NCI-H1436 (cell line): Measurements from ENCODE around the gene IL22.

Experiments
- DNase-seq: peaks from one replicate; lab custom pipeline; 2025; lab: John Stamatoyannopoulos, UW

Gene IL22

DNA sequence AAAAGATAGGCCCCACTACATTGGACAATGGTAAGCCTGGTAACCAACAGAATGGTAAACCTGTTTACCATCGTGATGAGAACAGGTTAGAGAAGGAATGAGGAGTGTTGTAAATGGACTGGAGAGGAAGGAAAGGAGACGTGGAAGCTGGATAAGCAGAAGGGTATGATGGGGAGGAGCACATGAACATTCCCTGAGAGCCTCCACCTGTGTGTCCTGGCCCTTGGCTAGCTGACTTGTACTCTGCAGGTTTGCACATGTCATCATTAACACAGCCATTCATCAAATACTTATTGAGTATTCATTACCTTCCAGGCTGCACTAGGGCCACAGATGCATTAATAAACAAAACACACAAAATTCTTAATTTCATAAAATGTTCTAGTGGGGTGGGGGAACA, 23.4 kb downstream of the IL22 start:
- no peak for DNase-seq

DNA sequence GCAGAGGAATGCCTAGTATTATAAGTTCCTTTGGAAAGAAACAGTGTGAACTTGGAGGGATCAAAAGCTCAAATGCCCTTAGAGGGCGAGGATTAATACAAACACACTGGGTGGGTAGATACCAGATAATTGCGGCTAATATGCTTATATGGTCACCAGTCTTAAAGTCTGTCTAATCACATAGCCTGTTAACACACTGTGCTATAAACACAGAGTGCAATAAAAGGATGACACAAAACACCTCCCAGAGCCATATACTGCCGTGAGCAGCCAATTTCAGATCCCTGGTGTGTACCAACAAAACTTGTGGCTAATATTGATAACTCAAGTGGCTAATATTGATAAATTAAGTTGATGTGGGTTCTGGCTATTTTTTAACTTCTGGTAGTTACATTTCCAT, 26.0 kb downstream of the IL22 start:
- no peak for DNase-seq

DNA sequence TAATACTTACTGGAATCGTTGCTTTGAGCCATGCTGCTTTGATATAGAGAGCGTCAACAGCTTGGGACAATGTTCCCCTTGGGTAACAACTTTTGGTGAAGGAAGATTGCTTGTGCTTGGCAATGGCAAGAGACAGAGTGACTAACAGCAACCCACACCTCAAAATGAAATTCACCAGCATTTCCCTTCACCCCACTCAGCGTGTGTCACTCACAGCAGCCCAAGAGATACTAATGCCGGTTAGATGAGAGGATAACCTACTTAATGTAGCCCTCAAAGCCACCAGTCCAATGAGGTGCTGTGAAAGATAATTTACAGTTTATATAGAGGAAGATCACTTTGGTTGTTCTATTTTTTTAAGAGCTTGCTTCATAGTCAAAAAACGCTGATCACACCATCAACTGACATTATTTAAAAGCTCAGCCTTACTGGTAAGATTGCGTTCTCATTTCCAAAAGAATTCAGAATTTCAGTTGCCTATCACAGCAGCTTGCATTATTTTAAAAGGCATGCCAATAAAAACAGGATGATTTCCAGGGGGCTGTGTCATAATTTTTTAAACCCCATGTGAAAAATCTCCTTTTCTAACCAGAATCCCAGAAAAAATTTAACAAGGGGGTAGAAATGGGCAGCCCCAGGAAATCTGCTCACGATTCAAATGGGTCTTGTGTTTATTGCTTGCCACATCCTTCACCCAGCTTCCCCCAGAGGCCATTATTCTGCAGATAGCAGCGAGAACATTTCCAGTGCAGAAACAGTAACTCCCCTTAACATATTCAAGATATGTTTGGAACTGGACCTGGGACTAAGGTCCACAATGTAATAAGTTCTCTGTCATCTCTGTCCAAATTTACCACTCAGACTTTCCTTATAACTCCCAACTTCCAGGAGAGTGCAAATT, 27.6 kb downstream of the IL22 start, which contains the start of gene IL26:
IL26 (minus strand) TSS at position 235 of the 901 bp plus-strand sequence; CDS start at position 181, 54 bp downstream.
- DNase-seq: no peak

DNA sequence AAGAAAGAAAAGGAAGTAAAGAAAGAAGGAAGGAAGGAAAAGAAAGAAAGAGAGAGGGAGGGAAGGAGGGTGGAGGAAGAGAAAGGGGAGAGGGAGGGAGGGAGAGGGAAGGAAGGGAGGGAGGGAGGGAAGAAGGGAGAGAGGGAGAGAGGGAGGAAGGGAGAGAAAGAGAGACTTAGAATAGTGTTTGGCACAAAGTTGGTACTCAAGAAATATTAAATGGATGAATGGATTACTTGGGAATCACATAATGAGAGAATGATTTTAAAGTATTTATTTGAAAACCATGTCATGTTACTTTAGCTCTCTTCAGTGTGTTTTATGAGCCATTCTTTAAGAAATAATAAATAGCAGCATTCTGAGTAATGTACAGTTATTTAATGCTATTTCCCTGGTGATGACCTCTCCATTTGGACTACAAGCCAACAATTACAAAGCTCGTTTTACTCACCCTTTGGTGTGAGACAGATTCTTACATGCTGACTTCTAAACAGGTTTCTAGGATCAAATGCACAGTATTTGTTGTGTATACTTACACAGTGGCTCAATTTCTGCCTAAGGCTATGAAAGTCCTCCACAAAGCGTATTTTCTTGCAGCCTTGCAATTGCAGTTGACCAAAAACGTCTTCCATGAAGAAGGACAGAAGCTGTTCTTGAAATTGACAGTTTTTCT, 28.7 kb downstream of the IL22 start:
- DNase-seq: no peak

DNA sequence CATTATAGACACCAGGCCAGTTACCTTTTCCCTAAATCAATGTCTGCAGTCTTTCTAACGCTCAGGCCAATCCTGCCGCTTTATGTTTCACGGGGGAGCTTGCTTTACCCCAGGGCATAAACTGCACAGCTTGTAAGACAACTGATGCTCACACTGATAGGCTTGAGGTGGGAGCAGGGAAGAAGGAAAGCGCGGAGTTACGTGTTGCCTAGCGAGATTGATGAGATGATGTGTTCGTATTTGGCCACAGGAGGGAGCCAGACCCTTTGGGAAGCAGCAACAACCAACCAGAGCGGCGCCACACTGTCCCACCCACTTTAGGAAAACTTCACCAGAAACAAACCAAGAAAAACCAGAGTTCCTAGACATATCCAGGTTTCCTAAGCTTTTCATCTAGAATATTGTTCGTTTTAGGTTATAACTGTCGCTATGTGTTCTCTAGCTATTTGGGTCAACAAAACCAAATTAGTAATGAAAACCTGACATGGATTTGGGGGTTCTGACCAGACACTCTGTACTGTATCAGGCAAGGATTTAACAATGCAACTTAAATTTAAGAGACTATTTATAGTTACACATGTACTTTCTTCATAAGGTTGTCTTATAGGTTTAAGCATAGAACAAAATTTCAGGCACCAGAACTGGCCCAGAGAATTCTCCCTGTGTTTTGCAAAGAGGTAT, 30.2 kb downstream of the IL22 start:
- DNase-seq: peak; percentile 54

DNA sequence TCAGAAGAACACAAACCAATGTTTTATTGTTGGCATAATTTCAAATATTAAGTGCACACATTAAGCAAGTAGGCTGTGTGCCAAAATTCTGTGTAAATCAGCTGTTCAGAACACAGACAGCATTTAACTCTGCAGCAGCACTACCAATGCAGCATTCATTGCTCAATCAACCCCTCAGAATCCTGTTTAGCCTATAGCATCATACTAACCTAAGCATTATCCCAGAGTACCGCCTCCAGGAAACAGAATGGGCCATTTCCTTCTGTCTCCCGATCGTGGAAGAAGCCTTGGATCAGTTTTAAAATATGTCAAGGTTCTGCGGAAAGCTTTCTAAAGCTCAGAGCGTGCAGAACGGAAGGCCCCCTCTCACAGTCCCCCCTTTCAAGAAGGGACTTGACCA, 31.1 kb downstream of the IL22 start:
- DNase-seq: peak; percentile 5

DNA sequence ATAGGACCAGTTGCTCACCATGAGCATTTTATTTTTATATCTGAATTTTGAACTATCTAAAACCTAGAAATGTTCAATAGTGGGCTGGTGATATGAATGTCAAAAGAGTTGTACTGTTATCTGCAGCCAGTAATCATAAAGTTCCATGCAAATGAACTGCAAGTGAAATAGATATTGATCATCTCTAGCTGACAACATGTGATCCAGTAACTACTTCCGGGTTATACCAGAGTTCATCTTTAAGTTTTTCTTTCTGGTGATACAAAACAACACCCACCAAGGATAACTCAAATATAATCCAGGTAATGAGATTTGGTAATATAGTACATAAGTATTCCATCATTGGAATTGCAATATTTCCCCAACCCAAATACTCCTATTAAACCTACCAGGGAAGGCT, 31.9 kb downstream of the IL22 start:
- DNase-seq: no peak

DNA sequence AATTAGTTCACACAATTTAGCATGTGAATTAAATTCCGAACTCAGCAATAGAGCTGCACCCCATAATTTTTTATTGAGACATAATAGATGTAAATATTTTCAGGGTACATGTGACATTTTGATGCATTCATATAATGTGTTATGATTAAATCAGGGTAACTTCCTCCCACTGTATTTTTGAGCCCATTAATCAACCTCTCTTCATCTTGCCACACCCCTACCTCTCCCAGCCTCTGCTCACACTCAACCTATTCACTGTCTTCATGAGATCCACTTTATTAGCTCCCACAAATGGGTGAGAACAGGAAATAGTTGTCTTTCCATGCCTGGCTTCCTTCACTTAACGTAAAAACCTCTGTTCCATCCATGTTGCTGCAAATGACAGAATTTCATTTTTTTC, 42.5 kb downstream of the IL22 start:
- DNase-seq: no peak

DNA sequence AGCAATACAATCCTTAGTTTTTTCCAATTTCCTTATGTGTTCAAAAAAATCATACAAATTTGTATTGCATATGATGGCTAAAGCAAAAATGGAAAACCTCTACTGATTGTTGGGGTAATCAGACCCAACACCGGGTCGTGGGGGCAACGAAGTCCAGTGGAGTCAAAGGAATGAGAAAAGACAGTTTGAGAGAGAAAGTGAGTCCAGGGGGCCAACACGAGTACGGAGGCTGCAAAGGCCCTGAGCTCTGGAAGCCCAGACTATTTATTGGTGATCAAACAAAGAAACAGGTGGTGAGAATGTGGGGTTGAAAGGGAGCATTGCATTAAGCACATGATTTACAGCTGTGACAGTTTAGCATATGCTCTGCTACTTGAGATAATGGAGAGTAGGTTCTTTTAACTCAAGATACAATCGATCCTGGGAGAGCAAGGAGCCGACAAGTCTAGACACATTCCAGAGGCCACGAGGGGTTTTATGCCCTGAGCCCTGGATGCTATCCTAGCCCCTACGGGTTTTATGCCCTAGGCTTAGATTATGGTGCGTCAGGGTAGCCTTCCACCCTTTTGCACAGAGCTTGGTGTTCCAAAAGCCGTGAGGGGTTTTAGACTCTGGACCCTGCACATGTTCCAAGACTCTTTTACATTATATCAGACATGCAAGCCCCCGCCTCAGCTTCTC, 44.2 kb downstream of the IL22 start:
- peak; percentile 69 for DNase-seq

DNA sequence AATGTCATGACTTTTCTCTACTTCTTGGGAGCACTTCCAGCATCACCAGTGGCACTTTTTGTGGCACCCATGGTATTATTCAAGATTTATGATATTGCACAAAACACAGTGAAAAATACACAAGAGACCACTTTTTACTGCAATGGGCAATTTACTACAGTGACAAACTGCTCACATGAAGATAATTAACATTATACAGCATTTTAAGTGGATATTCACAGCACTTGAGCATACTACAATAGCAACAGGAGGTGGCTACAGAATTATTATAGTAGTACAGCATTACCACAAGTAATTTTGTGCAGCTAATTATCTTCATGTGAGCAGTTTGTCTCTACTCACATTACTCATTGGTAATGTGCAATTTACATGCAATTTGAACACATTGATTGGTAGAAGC, 46.1 kb downstream of the IL22 start:
- DNase-seq: peak; percentile 93

DNA sequence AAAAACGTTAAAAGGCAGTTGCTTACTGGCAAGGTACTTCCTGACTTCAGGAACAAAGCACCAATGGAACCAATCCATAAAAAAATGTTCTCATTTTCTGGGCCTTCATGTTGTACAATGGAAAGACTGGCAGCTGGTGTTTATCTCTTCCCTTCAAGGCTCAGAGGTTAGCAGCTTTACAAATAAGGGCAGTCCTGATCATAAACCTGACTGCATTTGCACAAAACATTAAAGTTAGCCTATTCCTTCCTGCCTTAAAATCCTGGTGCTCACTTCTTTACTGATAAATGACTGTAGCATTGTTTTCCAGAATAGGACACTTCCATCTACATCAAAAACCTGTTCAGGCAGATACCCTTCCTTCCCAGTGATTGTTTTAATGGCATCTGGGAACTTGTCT, 47.0 kb downstream of the IL22 start:
- no peak for DNase-seq

DNA sequence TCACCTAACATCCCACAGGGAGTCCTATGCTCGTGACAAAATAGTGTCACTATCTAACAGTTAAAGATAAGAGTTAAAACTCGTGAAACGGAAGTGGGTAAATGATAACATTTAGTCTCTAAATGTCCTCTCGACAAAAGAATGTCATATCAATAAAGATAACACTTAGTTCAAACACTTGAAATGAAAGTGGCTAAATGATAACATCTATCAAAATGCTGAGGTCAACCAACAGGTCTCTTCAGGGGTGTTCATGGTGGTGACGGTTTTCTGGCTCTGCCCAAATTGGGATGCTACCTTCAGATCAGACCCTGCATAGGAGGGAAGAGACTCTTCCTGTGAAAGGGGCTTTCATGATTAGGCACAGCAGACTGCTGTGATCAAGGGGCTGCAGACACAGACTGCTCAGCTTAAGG, 49.9 kb downstream of the IL22 start:
- DNase-seq: no peak

DNA sequence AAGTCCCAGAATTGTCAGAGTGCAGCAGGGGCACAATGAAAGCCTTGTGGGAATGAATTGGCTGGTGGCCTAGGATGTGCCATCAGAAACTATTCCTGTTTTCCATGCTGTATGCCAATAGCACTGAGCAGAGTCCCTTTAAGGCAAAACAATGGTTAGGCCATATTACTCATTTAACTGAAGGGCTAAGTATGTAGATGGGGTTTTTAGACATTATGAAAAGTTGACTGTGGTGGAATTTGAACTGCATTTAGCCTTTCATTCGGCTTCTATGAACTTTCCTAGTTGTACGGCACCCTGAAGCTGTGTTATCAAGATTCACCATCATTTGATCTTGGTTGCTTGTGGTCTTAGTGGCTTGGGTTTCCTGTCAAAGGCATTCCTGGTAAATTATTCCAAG, 52.5 kb downstream of the IL22 start:
- no peak for DNase-seq

DNA sequence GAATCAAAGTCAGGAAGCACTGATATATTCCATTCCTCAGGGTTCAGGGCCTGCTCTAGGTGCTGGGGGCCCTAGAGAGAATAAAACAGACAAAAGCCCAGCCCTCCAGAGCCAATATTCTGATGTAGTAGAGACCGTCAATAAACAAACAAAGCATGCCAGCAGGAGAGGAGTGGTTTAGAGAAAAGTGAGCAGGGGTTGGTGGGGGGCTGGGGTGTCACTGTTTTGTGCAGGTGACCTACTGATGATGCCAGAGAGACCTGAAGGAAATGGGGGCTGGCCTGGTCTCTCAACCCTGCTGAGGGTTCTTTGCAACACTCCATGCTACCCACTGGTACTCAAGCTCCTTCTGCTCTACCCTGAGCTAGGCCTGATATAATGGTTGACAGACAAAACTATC, 54.3 kb downstream of the IL22 start:
- DNase-seq: no peak

DNA sequence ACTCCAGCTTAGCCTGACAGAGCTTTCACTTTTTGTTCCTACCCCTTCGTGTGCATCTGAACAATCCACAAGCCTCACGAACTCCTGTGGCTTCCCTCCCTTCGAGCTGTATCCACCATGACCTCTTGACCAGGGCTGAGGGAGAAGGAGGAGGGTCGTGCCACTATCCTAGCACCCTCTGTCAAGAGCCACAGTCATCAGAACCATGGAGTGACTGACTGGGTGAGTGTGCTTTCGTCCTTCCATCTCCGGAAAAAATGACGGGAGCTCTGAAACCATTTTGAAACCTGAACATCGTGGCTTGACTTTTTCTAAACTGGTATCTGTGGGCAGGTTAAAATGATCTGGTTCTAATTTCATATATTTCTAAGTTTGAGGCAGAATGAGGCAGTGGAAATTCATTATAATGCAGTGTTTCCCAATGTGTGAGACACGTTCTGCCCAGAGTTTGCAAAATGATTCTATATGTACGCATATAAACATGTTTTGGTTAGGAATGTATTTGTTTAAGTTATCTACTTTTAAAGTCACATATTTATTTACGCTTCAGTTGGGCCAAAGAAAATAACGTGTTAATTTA, 54.8 kb downstream of the IL22 start:
- no peak for DNase-seq
